WTC11 (cell line): ENCODE measurements around the gene CNOT6. TPM values are rescaled to one million over a fixed set of nuclear protein-coding genes. Genes with fewer than 3 reads are reported as not detected.

Experiments
- ATAC-seq: fragments of 200-7000 bp; cut with Tn5 transposase; 2 replicates; pipeline ENCODE4 v1.10.0; 2021; ENCODE audit warnings: mild to moderate bottlenecking, moderate library complexity
- CTCF ChIA-PET: fragments of 300-600 bp; sonication (Branson Sonifier 250); formaldehyde crosslinking; loops from one replicate; lab custom pipeline; 2021; ENCODE audit warnings: antibody characterized with exemption; lab: Charles Lee
- POLR2A ChIA-PET: fragments of 350-600 bp; sonication (Branson Sonifier 250); formaldehyde crosslinking; loops from one replicate; lab custom pipeline; 2021; ENCODE audit warnings: antibody characterized with exemption; lab: Charles Lee
- DNase-seq: peaks from one replicate; pipeline ENCODE4 v3.0.0; 2021; ENCODE audit warnings: low spot score
- H3K27ac Mint-ChIP-seq: 2 replicates; pipeline ENCODE4 v1.8.0; 2021; ENCODE audit warnings: mixed read lengths
- H3K27me3 Mint-ChIP-seq: 2 replicates; pipeline ENCODE4 v1.8.0; 2021; ENCODE audit warnings: low read depth, mild to moderate bottlenecking, moderate library complexity, mixed read lengths
- H3K36me3 Mint-ChIP-seq: 2 replicates; pipeline ENCODE4 v1.8.0; 2021; ENCODE audit warnings: mixed read lengths
- H3K4me1 Mint-ChIP-seq: 2 replicates; pipeline ENCODE4 v1.8.0; 2022; ENCODE audit warnings: mixed read lengths
- H3K4me3 Mint-ChIP-seq: 2 replicates; pipeline ENCODE4 v1.8.0; 2021; ENCODE audit warnings: mild to moderate bottlenecking, moderate library complexity, mixed read lengths
- H3K9me3 Mint-ChIP-seq: 2 replicates; pipeline ENCODE4 v1.8.0; 2021; ENCODE audit warnings: mixed read lengths
- ESRRA ChIP-seq: sonication (generic); formaldehyde crosslinking; IDR thresholded peaks from 2 replicates; pipeline ENCODE4 v1.8.1; 2022; ENCODE audit warnings: mild to moderate bottlenecking, missing genetic modification reagents, borderline replicate concordance
- GABPB1 ChIP-seq: sonication (generic); formaldehyde crosslinking; IDR thresholded peaks from 2 replicates; pipeline ENCODE4 v1.8.1; 2023; ENCODE audit warnings: mild to moderate bottlenecking, missing genetic modification reagents
- JAZF1 ChIP-seq: fragments of 250-450 bp; sonication (Bioruptor Pico); IDR thresholded peaks from 2 replicates; pipeline ENCODE4 v1.9.0; 2021; ENCODE audit warnings: moderate library complexity, mild to moderate bottlenecking, inconsistent platforms
- KAT7 ChIP-seq: sonication (generic); formaldehyde crosslinking; IDR thresholded peaks from 2 replicates; pipeline ENCODE4 v1.8.1; 2023; ENCODE audit warnings: missing genetic modification reagents, mild to moderate bottlenecking, borderline replicate concordance
- NFYB ChIP-seq: sonication (generic); formaldehyde crosslinking; conservative IDR thresholded peaks from 2 replicates; pipeline ENCODE4 v1.8.0; 2022; ENCODE audit warnings: low read depth, missing genetic modification reagents
- NR3C1 ChIP-seq: sonication (generic); formaldehyde crosslinking; conservative IDR thresholded peaks from 2 replicates; pipeline ENCODE4 v1.8.1; 2023; ENCODE audit warnings: low read depth, mild to moderate bottlenecking, missing genetic modification reagents
- OVOL2 ChIP-seq: fragments of 250-450 bp; sonication (Bioruptor Pico); IDR thresholded peaks from 2 replicates; pipeline ENCODE4 v1.9.0; 2021; ENCODE audit warnings: mild to moderate bottlenecking, borderline replicate concordance
- RELA ChIP-seq: sonication (generic); formaldehyde crosslinking; IDR thresholded peaks from 2 replicates; pipeline ENCODE4 v1.8.1; 2022; ENCODE audit warnings: missing genetic modification reagents, mild to moderate bottlenecking, borderline replicate concordance
- TP53 ChIP-seq: sonication (generic); formaldehyde crosslinking; IDR thresholded peaks from 2 replicates; pipeline ENCODE4 v1.8.1; 2023; ENCODE audit warnings: mild to moderate bottlenecking, missing genetic modification reagents
- ZNF232 ChIP-seq: sonication (generic); formaldehyde crosslinking; IDR thresholded peaks from 2 replicates; pipeline ENCODE4 v1.8.0; 2022; ENCODE audit warnings: mild to moderate bottlenecking, missing genetic modification reagents
- ZNF317 ChIP-seq: sonication (generic); formaldehyde crosslinking; IDR thresholded peaks from 2 replicates; pipeline ENCODE4 v1.8.1; 2023; ENCODE audit warnings: low read depth, mild to moderate bottlenecking, moderate library complexity, missing genetic modification reagents, borderline replicate concordance
- total RNA-seq: library from RNA; stranded (reverse); gene quantifications from 3 replicates; pipeline ENCODE4 v1.2.3, GENCODE V29; 2021
- TF ChIP-seq, protein P1 (sequence below): sonication (generic); formaldehyde crosslinking; IDR thresholded peaks from 2 replicates; pipeline ENCODE4 v1.8.0; 2022; ENCODE audit warnings: mild to moderate bottlenecking, missing genetic modification reagents
- TF ChIP-seq, protein P2 (sequence below): sonication (generic); formaldehyde crosslinking; IDR thresholded peaks from 2 replicates; pipeline ENCODE4 v1.8.0; 2023; ENCODE audit warnings: missing genetic modification reagents, mild to moderate bottlenecking, borderline replicate concordance
- TF ChIP-seq, protein P3 (sequence below): fragments of 250-450 bp; sonication (Bioruptor Pico); IDR thresholded peaks from 2 replicates; pipeline ENCODE4 v1.8.0; 2021; ENCODE audit warnings: mild to moderate bottlenecking

The CNOT6 gene
- total RNA-seq, 1 experiment from 2014 or later = 41.0 TPM

DNA sequence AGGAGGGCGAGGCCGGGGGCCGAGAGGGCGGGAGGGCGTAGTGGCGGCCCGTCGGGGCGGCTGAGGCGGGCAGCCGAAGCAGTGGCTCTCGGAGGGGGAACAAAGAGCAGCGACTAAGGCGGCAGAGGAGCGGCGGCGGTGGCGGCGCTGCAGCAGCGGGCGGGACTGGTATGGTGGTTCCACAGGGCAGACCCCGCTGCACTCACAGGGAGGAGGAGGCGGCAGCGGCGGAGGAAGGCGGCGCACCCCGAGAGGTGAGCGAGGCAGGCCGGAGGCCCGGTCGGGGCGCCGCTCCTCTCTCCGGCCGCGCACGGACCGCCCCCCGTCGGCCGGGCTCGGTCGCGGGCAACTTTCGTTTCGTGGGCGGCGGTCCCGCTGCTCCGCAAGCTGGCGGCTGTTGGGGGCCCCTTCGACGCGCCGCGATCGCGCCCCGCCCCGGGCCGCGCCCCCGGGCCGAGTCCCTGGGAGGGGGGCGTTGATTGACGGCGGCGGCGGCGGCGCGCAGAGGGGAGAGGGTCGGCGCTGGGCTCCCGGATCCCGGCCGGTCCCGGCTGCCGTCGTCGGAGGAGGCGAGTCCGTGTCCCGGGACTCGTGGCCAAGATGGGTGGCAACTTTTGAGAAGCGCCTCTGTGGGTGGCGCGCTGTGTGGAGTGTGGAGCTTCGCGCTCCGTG lies 467 bp downstream of the CNOT6 start:
- DNase-seq = peak; percentile 42
- peaks cover 17% of the 10 kb centered on the region for H3K36me3 Mint-ChIP-seq
- CTCF ChIA-PET = interaction anchor here (0.6 to 1.4 kb wide), 2 partner anchors 124 to 166 kb away, joined by 4 to 5 read pairs; no protein-coding TSS in a partner anchor
- peaks cover 46% of the 10 kb centered on the region for H3K4me1 Mint-ChIP-seq
- TF ChIP-seq ZNF317 (CRISPR knock-in tag) (0 out of 2 replicates have a peak, but pooled peaks have one; percentile 5), KAT7 (CRISPR knock-in tag) (peak; percentile 65; the same call in 1 of the 2 replicates), GABPB1 (CRISPR knock-in tag) (peak; percentile 6; the same call in 1 of the 2 replicates), ESRRA (CRISPR knock-in tag) (peak; percentile 77; the same call in 1 of the 2 replicates), RELA (CRISPR knock-in tag) (peak; percentile 67; the same call in 1 of the 2 replicates), JAZF1 (no peak), TP53 (CRISPR knock-in tag) (0 out of 2 replicates have a peak, but pooled peaks have one; percentile 13), ZNF232 (CRISPR knock-in tag) (no peak)
- TF ChIP-seq, all 79 proteins: peak for 6
- no peaks in the 10 kb centered on the region for H3K27me3 Mint-ChIP-seq
- H3K27ac Mint-ChIP-seq = no peak overlapping the region; the same call in 1 of the 2 replicates
- H3K4me3 Mint-ChIP-seq = peak overlapping the region; percentile 87
- peaks cover 4% of the 10 kb centered on the region for H3K9me3 Mint-ChIP-seq
- POLR2A ChIA-PET = interaction anchor here (0.6 kb wide), 1 partner anchor 31 kb away, joined by 3 read pairs; no protein-coding TSS in a partner anchor
- peak; percentile 49 for ATAC-seq

DNA sequence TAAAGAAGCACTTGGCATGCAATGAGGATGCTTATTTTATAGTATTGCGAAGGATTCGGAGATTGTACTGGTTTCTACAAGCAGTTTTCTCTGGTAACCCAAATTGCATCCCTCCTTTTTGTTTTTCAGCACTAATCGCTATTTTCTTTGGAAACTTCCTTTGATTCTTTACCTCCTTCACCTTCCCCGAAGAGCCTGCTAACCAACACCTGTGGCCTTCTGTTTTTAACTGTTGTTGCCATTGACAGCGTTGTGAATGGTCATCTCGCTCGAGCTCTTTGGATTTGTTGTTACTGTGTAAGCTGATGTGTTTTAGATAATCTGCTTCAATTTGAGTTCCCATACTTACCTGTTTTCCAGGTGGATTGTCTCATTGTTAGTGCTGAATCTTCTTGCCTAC lies 1.1 kb downstream of the CNOT6 start:
- peak overlapping the region; percentile 96 for H3K27ac Mint-ChIP-seq
- H3K4me3 Mint-ChIP-seq = peak overlapping the region; percentile 87
- no peak for ATAC-seq
- H3K36me3 Mint-ChIP-seq = peaks cover 17% of the 10 kb centered on the region
- CTCF ChIA-PET = interaction anchor here (0.6 kb wide), 1 partner anchor 124 kb away, joined by 4 read pairs; no protein-coding TSS in a partner anchor
- H3K4me1 Mint-ChIP-seq = peaks cover 46% of the 10 kb centered on the region
- TF ChIP-seq, protein P1, sequence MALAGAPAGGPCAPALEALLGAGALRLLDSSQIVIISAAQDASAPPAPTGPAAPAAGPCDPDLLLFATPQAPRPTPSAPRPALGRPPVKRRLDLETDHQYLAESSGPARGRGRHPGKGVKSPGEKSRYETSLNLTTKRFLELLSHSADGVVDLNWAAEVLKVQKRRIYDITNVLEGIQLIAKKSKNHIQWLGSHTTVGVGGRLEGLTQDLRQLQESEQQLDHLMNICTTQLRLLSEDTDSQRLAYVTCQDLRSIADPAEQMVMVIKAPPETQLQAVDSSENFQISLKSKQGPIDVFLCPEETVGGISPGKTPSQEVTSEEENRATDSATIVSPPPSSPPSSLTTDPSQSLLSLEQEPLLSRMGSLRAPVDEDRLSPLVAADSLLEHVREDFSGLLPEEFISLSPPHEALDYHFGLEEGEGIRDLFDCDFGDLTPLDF (CRISPR knock-in tag) = no peak
- TF ChIP-seq JAZF1 (no peak), ZNF317 (CRISPR knock-in tag) (no peak), NFYB (CRISPR knock-in tag) (no peak), NR3C1 (no peak), OVOL2 (CRISPR knock-in tag) (no peak)
- TF ChIP-seq, protein P2, sequence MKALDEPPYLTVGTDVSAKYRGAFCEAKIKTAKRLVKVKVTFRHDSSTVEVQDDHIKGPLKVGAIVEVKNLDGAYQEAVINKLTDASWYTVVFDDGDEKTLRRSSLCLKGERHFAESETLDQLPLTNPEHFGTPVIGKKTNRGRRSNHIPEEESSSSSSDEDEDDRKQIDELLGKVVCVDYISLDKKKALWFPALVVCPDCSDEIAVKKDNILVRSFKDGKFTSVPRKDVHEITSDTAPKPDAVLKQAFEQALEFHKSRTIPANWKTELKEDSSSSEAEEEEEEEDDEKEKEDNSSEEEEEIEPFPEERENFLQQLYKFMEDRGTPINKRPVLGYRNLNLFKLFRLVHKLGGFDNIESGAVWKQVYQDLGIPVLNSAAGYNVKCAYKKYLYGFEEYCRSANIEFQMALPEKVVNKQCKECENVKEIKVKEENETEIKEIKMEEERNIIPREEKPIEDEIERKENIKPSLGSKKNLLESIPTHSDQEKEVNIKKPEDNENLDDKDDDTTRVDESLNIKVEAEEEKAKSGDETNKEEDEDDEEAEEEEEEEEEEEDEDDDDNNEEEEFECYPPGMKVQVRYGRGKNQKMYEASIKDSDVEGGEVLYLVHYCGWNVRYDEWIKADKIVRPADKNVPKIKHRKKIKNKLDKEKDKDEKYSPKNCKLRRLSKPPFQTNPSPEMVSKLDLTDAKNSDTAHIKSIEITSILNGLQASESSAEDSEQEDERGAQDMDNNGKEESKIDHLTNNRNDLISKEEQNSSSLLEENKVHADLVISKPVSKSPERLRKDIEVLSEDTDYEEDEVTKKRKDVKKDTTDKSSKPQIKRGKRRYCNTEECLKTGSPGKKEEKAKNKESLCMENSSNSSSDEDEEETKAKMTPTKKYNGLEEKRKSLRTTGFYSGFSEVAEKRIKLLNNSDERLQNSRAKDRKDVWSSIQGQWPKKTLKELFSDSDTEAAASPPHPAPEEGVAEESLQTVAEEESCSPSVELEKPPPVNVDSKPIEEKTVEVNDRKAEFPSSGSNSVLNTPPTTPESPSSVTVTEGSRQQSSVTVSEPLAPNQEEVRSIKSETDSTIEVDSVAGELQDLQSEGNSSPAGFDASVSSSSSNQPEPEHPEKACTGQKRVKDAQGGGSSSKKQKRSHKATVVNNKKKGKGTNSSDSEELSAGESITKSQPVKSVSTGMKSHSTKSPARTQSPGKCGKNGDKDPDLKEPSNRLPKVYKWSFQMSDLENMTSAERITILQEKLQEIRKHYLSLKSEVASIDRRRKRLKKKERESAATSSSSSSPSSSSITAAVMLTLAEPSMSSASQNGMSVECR (CRISPR knock-in tag) = no peak
- TF ChIP-seq, protein P3, sequence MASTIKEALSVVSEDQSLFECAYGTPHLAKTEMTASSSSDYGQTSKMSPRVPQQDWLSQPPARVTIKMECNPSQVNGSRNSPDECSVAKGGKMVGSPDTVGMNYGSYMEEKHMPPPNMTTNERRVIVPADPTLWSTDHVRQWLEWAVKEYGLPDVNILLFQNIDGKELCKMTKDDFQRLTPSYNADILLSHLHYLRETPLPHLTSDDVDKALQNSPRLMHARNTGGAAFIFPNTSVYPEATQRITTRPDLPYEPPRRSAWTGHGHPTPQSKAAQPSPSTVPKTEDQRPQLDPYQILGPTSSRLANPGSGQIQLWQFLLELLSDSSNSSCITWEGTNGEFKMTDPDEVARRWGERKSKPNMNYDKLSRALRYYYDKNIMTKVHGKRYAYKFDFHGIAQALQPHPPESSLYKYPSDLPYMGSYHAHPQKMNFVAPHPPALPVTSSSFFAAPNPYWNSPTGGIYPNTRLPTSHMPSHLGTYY (CRISPR knock-in tag) = no peak
- TF ChIP-seq, all 79 proteins: peak for 0
- POLR2A ChIA-PET = interaction anchor here (0.6 kb wide), 1 partner anchor 30 kb away, joined by 3 read pairs; no protein-coding TSS in a partner anchor
- DNase-seq = no peak
- Mint-ChIP-seq H3K9me3 (peaks cover 4% of the 10 kb centered on the region), H3K27me3 (no peaks in the 10 kb centered on the region)
